ENCODE data around the gene PDF. TPM values are rescaled to one million over a fixed set of nuclear protein-coding genes. Genes with fewer than 3 reads are reported as not detected.

The PDF gene
- total and polyA plus RNA-seq, 2 of the 13 experiments (the other 11 are each of a cell fraction or from before 2014, with no cell fraction given) = 12.4 to 48.8 TPM

DNA sequence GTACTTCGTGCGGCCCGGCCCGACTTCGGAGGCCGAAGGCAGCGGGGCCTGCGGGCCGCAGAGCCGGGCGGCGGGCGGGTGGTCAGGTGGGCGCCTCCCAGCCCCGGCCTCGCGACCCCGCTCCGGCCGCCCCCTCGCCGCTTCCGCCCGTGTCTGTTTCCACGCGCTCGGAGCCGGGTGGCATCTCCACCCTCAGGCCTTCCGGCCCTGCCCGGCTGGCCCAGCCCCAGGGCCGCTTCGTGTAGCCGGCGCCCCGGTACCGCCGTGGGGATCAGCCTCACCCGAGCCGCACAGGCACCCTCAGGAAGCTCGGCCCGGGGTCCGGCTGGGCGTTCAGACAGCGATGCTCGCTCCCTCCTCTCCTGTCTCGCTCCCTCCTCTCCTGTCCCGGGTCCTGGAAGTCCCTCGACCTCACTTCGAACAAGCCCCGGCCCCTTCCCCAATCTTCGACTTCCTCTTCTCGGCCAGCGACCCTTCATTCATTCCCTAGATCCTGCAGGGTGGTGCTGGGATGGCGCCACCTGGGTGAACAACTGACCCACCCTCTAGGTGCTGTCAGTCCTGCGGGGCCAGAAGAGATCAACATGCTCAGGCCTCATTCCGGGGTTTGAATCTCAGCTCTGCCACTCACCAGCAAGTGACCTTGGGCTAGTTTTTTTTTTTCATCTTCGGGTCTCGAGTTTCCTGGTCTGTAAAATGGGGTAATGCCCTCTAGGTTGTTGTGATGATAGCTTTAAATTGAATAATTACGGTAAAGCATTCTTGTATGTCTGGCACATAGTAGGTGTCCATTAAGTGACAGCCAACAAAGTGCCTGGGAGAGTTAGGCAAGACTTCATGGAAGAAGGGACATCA, 18.6 kb downstream of the PDF start (continued):
- TF ChIP-seq IKZF1 (IDR thresholded peaks at IDR 0.05) (no peak), ZNF225 (CRISPR knock-in tag; IDR thresholded peaks at IDR 0.05) (no peak; the same call in 1 of the 2 replicates), POLR2AphosphoS2 (IDR thresholded peaks at IDR 0.05; ENCODE audit: low read depth, low read length) (no peak), MTF2 (CRISPR knock-in tag; IDR thresholded peaks at IDR 0.05; ENCODE audit: borderline replicate concordance) (peak; percentile 96; the same call in 1 of the 2 replicates), MIER3 (CRISPR knock-in tag; IDR thresholded peaks at IDR 0.05; ENCODE audit: borderline replicate concordance) (no peak), AGO2 (optimal IDR thresholded peaks at IDR 0.05; ENCODE audit: low read depth, low read length) (peak; percentile 91), YY1 (IDR thresholded peaks at IDR 0.05; ENCODE audit: insufficient read depth, insufficient replicate concordance, low read depth, low read length) (no peak), JUN (CRISPR knock-in tag; IDR thresholded peaks at IDR 0.05) (0 out of 2 replicates have a peak, but pooled peaks have one; percentile 20), ZNF589 (CRISPR knock-in tag; conservative IDR thresholded peaks at IDR 0.05) (no peak), ZNF264 (CRISPR knock-in tag; IDR thresholded peaks at IDR 0.05) (peak; percentile 46; the same call in 1 of the 2 replicates), HDAC1 (CRISPR knock-in tag; IDR thresholded peaks at IDR 0.05) (peak; percentile 68), ARNT2 (CRISPR knock-in tag; IDR thresholded peaks at IDR 0.05; ENCODE audit: low read depth) (peak; percentile 13; the same call in 1 of the 2 replicates), HOXD1 (CRISPR knock-in tag; IDR thresholded peaks at IDR 0.05) (peak; percentile 75), TBX2 (CRISPR knock-in tag; IDR thresholded peaks at IDR 0.05; ENCODE audit: borderline replicate concordance) (no peak; the same call in 1 of the 2 replicates), PCBP2 (optimal IDR thresholded peaks at IDR 0.05; ENCODE audit: low read depth, low read length, poor library complexity, severe bottlenecking) (no peak), SMARCE1 (IDR thresholded peaks at IDR 0.05; ENCODE audit: borderline replicate concordance) (no peak), ELF4 (CRISPR knock-in tag; IDR thresholded peaks at IDR 0.05; ENCODE audit: borderline replicate concordance) (no peak)
- TF ChIP-seq, protein P1, sequence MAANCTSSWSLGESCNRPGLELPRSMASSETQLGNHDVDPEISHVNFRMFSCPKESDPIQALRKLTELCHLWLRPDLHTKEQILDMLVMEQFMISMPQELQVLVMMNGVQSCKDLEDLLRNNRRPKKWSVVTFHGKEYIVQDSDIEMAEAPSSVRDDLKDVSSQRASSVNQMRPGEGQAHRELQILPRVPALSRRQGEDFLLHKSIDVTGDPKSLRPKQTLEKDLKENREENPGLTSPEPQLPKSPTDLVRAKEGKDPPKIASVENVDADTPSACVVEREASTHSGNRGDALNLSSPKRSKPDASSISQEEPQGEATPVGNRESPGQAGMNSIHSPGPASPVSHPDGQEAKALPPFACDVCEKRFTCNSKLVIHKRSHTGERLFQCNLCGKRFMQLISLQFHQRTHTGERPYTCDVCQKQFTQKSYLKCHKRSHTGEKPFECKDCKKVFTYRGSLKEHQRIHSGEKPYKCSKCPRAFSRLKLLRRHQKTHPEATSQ (CRISPR knock-in tag; IDR thresholded peaks at IDR 0.05; ENCODE audit: borderline replicate concordance) = 0 out of 2 replicates have a peak, but pooled peaks have one; percentile 61
- TF ChIP-seq, protein P2, sequence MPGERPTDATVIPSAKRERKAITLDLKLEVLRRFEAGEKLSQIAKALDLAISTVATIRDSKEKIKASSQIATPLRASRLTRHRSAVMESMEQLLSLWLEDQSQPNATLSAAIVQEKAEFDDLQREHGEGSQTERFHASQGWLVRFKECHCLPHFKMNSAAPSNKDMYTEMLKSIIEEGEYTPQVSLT (CRISPR knock-in tag; IDR thresholded peaks at IDR 0.05; ENCODE audit: borderline replicate concordance, low read depth) = no peak
- TF ChIP-seq, protein P3, sequence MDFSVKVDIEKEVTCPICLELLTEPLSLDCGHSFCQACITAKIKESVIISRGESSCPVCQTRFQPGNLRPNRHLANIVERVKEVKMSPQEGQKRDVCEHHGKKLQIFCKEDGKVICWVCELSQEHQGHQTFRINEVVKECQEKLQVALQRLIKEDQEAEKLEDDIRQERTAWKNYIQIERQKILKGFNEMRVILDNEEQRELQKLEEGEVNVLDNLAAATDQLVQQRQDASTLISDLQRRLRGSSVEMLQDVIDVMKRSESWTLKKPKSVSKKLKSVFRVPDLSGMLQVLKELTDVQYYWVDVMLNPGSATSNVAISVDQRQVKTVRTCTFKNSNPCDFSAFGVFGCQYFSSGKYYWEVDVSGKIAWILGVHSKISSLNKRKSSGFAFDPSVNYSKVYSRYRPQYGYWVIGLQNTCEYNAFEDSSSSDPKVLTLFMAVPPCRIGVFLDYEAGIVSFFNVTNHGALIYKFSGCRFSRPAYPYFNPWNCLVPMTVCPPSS (IDR thresholded peaks at IDR 0.05) = no peak
- TF ChIP-seq, protein P4, sequence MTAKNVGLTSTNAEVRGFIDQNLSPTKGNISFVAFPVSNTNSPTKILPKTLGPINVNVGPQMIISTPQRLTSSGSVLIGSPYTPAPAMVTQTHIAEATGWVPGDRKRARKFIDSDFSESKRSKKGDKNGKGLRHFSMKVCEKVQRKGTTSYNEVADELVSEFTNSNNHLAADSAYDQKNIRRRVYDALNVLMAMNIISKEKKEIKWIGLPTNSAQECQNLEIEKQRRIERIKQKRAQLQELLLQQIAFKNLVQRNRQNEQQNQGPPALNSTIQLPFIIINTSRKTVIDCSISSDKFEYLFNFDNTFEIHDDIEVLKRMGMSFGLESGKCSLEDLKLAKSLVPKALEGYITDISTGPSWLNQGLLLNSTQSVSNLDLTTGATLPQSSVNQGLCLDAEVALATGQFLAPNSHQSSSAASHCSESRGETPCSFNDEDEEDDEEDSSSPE (CRISPR knock-in tag; IDR thresholded peaks at IDR 0.05) = 0 out of 2 replicates have a peak, but pooled peaks have one; percentile 19
- TF ChIP-seq, protein P5, sequence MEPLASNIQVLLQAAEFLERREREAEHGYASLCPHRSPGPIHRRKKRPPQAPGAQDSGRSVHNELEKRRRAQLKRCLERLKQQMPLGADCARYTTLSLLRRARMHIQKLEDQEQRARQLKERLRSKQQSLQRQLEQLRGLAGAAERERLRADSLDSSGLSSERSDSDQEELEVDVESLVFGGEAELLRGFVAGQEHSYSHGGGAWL (CRISPR knock-in tag; IDR thresholded peaks at IDR 0.05) = peak; percentile 26; the same call in 1 of the 2 replicates
